ENCODE results near the gene MYRF.

The MYRF gene

DNA sequence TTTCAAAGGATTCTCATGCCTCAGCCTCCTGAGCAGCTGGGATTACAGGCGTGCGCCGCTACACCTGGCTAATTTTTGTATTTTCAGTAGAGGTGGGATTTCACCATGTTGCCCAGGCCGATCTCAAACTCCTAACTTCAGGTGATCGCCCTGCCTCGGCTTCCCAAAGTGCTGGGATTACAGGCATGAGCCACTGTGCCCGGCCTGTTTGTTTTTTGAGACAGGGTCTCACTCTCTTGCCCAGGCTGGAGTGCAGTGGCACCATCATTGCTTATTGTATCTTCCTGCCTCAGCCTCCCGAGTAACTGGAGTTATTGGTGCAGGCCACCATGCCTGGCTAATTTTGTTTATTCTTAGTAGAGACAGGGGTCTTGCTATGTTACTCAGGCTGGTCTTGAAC lies 83.8 kb downstream of the MYRF start:
- no CpG with 5 or more reads among the region's 8 CpGs for WGBS, 2 donors (ENCODE audit: extremely low coverage in 2 of 2, insufficient read length in 2 of 2, insufficient replicate concordance in 1 of 2)
- H2AK5ac ChIP-seq (ENCODE audit: low read depth, low read length) = no peak overlapping the region

DNA sequence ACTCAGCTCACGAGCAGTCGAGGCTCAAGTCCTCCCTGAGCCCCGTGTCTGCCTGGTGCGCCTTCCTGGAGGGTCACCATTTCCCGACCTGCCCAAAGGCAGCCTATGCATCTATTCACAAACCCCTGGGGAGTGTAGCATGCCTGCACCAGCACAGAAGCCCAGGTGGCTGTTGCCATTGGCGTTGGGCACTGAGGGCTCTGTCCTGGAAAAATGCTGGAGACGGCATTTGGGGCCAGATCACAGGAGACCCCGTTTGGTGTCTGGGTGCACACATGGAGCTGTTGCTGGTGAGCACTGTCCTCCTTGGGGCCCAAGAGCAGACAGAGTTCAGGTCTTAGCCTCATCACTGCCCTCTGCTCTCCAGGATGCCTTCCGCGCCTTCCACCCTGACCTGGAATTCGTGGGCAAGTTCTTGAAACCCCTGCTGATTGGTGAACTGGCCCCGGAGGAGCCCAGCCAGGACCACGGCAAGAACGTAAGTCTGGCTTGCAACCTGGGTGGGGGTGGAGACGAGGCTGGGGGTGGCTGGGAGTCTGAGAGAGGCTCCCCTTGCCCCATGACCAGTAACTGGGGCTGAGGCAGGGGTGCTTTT lies 85.1 kb downstream of the MYRF start:
- H3K27ac ChIP-seq (replicated peaks; ENCODE audit: low read length) = no peak overlapping the region
- no peak overlapping the region for H2BK12ac ChIP-seq (ENCODE audit: low read length)
- H3K23ac ChIP-seq (ENCODE audit: low read depth, low read length, poor library complexity) = peak overlapping the region; percentile 50
- no peak overlapping the region for H2BK5ac ChIP-seq (ENCODE audit: low read length)
- no peak overlapping the region for H4K91ac ChIP-seq (ENCODE audit: low read depth, low read length, poor library complexity)
- H3K79me1 ChIP-seq (ENCODE audit: low read depth, low read length) = peaks cover 40% of the 10 kb centered on the region
- H3K4me3 ChIP-seq (ENCODE audit: low read length in 2 of 2) = no peak overlapping the region
- no CpG with 5 or more reads among the region's 15 CpGs for WGBS, 2 donors (ENCODE audit: extremely low coverage in 2 of 2, insufficient read length in 2 of 2, insufficient replicate concordance in 1 of 2)
- H2BK120ac ChIP-seq (ENCODE audit: low read depth, low read length) = no peak overlapping the region
- no peak overlapping the region for H2AFZ ChIP-seq (ENCODE audit: low read length)
- H3K9me3 ChIP-seq (replicated peaks in 1 of 2; ENCODE audit: control insufficient read depth in 2 of 2, insufficient read depth in 1 of 2, low read depth in 1 of 2, low read length in 2 of 2) = no peaks in the 10 kb centered on the region
- peaks cover 21 to 23% of the 10 kb centered on the region in 2 donors for H3K4me1 ChIP-seq (ENCODE audit: control insufficient read depth in 2 of 2, insufficient read depth in 1 of 2, low read depth in 1 of 2, low read length in 2 of 2)
- H3K36me3 ChIP-seq (replicated peaks in 1 of 2; ENCODE audit: control insufficient read depth in 2 of 2, insufficient read depth in 2 of 2, low read length in 2 of 2) = peaks cover 68 to 99% of the 10 kb centered on the region in 2 donors
- H3K4me2 ChIP-seq (ENCODE audit: insufficient read depth, low read length, poor library complexity, severe bottlenecking) = no peak overlapping the region
- no peak overlapping the region for H3K14ac ChIP-seq (ENCODE audit: low read length)
- no peaks in the 10 kb centered on the region for H3K27me3 ChIP-seq (ENCODE audit: control insufficient read depth in 3 of 3, insufficient read depth in 3 of 3, low read depth in 1 of 3, low read length in 3 of 3)
- H3K9ac ChIP-seq (ENCODE audit: low read depth, low read length, poor library complexity) = no peak overlapping the region
- no peak overlapping the region for H3K4ac ChIP-seq (ENCODE audit: low read length)
- no peak overlapping the region for H4K8ac ChIP-seq (ENCODE audit: low read depth, low read length)
- no peak overlapping the region for H3K18ac ChIP-seq (ENCODE audit: low read length)
- H2AK5ac ChIP-seq (ENCODE audit: low read depth, low read length) = no peak overlapping the region
- H2BK15ac ChIP-seq (ENCODE audit: low read length) = no peak overlapping the region
- DNase-seq (ENCODE audit: low spot score) = no peak

More for the DNA sequence above, 83.8 kb downstream of the MYRF start:
- no peak overlapping the region for H3K4me3 ChIP-seq (ENCODE audit: low read length in 2 of 2)
- H4K8ac ChIP-seq (ENCODE audit: low read depth, low read length) = no peak overlapping the region
- H3K4ac ChIP-seq (ENCODE audit: low read length) = no peak overlapping the region
- no peak overlapping the region for H2BK12ac ChIP-seq (ENCODE audit: low read length)
- no peak overlapping the region for H3K9ac ChIP-seq (ENCODE audit: low read depth, low read length, poor library complexity)
- H3K4me2 ChIP-seq (ENCODE audit: insufficient read depth, low read length, poor library complexity, severe bottlenecking) = no peak overlapping the region
- no peak overlapping the region for H2BK15ac ChIP-seq (ENCODE audit: low read length)
- H3K36me3 ChIP-seq (replicated peaks in 1 of 2; ENCODE audit: control insufficient read depth in 2 of 2, insufficient read depth in 2 of 2, low read length in 2 of 2) = peaks cover 66 to 99% of the 10 kb centered on the region in 2 donors
- no peak overlapping the region for H2AFZ ChIP-seq (ENCODE audit: low read length)
- H2BK5ac ChIP-seq (ENCODE audit: low read length) = no peak overlapping the region
- H3K9me3 ChIP-seq (replicated peaks in 1 of 2; ENCODE audit: control insufficient read depth in 2 of 2, insufficient read depth in 1 of 2, low read depth in 1 of 2, low read length in 2 of 2) = no peaks in the 10 kb centered on the region
- no peak overlapping the region for H3K27ac ChIP-seq (replicated peaks; ENCODE audit: low read length)
- peaks cover 34% of the 10 kb centered on the region for H3K79me1 ChIP-seq (ENCODE audit: low read depth, low read length)
- no peak overlapping the region for H3K14ac ChIP-seq (ENCODE audit: low read length)
- no peak overlapping the region for H3K18ac ChIP-seq (ENCODE audit: low read length)
- H3K27me3 ChIP-seq (ENCODE audit: control insufficient read depth in 3 of 3, insufficient read depth in 3 of 3, low read depth in 1 of 3, low read length in 3 of 3) = no peaks in the 10 kb centered on the region
- peaks cover 33 to 36% of the 10 kb centered on the region in 2 donors for H3K4me1 ChIP-seq (ENCODE audit: control insufficient read depth in 2 of 2, insufficient read depth in 1 of 2, low read depth in 1 of 2, low read length in 2 of 2)
- no peak overlapping the region for H4K91ac ChIP-seq (ENCODE audit: low read depth, low read length, poor library complexity)
- no peak overlapping the region for H3K23ac ChIP-seq (ENCODE audit: low read depth, low read length, poor library complexity)
- no peak overlapping the region for H2BK120ac ChIP-seq (ENCODE audit: low read depth, low read length)
- DNase-seq (ENCODE audit: low spot score) = no peak

Data from neuronal stem cell (in vitro differentiated cells).